ENCODE results near the gene HS3ST1.

HS3ST1 gene

GRCh38 chr4:11471618-11472017 lies 42.9 kb upstream of the HS3ST1 start:
- no peak overlapping the region for H2AK5ac ChIP-seq (ENCODE audit: low read length)
- H3K14ac ChIP-seq (ENCODE audit: low read length), result no peak overlapping the region
- H3K36me3 ChIP-seq (ENCODE audit: control insufficient read depth in 1 of 2, insufficient read depth in 2 of 2, low read length in 2 of 2), result no peaks in the 10 kb centered on the region
- H2BK12ac ChIP-seq (ENCODE audit: low read length), result no peak overlapping the region
- no peak overlapping the region for H2BK120ac ChIP-seq (ENCODE audit: insufficient read depth, low read length, poor library complexity)
- H3K23ac ChIP-seq (ENCODE audit: low read length), result no peak overlapping the region
- H3K18ac ChIP-seq (ENCODE audit: low read length), result no peak overlapping the region
- no peak overlapping the region for H3K4me3 ChIP-seq (ENCODE audit: low read depth, low read length)
- DNase-seq, result peak in 1 of 2 donors; percentile 4
- H3K4me1 ChIP-seq (ENCODE audit: control insufficient read depth in 1 of 2, insufficient read depth in 2 of 2, low read length in 2 of 2), result peaks cover 2 to 6% of the 10 kb centered on the region in 2 experiments
- no peak overlapping the region for H2BK5ac ChIP-seq (ENCODE audit: low read depth, low read length, poor library complexity)
- H4K8ac ChIP-seq (ENCODE audit: low read depth, low read length), result no peak overlapping the region
- no peak overlapping the region for H3K4ac ChIP-seq (ENCODE audit: low read depth, low read length)
- H3K79me2 ChIP-seq (ENCODE audit: control insufficient read depth, insufficient read depth, low read length, poor library complexity), result no peaks in the 10 kb centered on the region
- no peaks in the 10 kb centered on the region for H3K79me1 ChIP-seq (ENCODE audit: low read length)
- H4K91ac ChIP-seq (ENCODE audit: low read depth, low read length), result no peak overlapping the region
- H4K12ac ChIP-seq (ENCODE audit: low read depth, low read length), result no peak overlapping the region
- H3K9me3 ChIP-seq (ENCODE audit: insufficient read depth, low read depth, low read length), result no peaks in the 10 kb centered on the region
- no CpG with 5 or more reads among the region's 4 CpGs for WGBS (ENCODE audit: extremely low coverage, insufficient coverage, insufficient read length)
- H3K27ac ChIP-seq (ENCODE audit: low read depth, low read length), result no peak overlapping the region
- no peaks in the 10 kb centered on the region for H3K27me3 ChIP-seq (ENCODE audit: insufficient read depth, low read length)
- H2AFZ ChIP-seq (ENCODE audit: insufficient read depth, low read length, poor library complexity), result no peak overlapping the region
- H3K9ac ChIP-seq (ENCODE audit: low read length), result peak overlapping the region; percentile 46
- no peak overlapping the region for H3K4me2 ChIP-seq (ENCODE audit: low read length)

- Histone ChIP-seq H3K4me3 (ENCODE audit: low read depth, low read length) (no peak overlapping the region), H3K27me3 (ENCODE audit: insufficient read depth, low read length) (no peaks in the 10 kb centered on the region), H3K79me2 (ENCODE audit: control insufficient read depth, insufficient read depth, low read length, poor library complexity) (no peaks in the 10 kb centered on the region), H3K9ac (ENCODE audit: low read length) (no peak overlapping the region), H3K4ac (ENCODE audit: low read depth, low read length) (no peak overlapping the region), H4K91ac (ENCODE audit: low read depth, low read length) (no peak overlapping the region), H3K23ac (ENCODE audit: low read length) (no peak overlapping the region), H3K4me1 (ENCODE audit: control insufficient read depth in 1 of 2, insufficient read depth in 2 of 2, low read length in 2 of 2) (peaks cover 2 to 6% of the 10 kb centered on the region in 2 experiments), H2AFZ (ENCODE audit: insufficient read depth, low read length, poor library complexity) (no peak overlapping the region), H2BK120ac (ENCODE audit: insufficient read depth, low read length, poor library complexity) (no peak overlapping the region), H4K12ac (ENCODE audit: low read depth, low read length) (no peak overlapping the region), H3K79me1 (ENCODE audit: low read length) (no peaks in the 10 kb centered on the region), H3K36me3 (ENCODE audit: control insufficient read depth in 1 of 2, insufficient read depth in 2 of 2, low read length in 2 of 2) (no peaks in the 10 kb centered on the region), H3K14ac (ENCODE audit: low read length) (no peak overlapping the region), H2AK5ac (ENCODE audit: low read length) (no peak overlapping the region), H3K27ac (ENCODE audit: low read depth, low read length) (no peak overlapping the region), H4K8ac (ENCODE audit: low read depth, low read length) (no peak overlapping the region), H2BK5ac (ENCODE audit: low read depth, low read length, poor library complexity) (no peak overlapping the region), H3K4me2 (ENCODE audit: low read length) (no peak overlapping the region), H3K18ac (ENCODE audit: low read length) (no peak overlapping the region), H3K9me3 (ENCODE audit: insufficient read depth, low read depth, low read length) (no peaks in the 10 kb centered on the region), H2BK12ac (ENCODE audit: low read length) (no peak overlapping the region)
- DNase-seq, result no peak
- WGBS (ENCODE audit: extremely low coverage, insufficient coverage, insufficient read length), result no CpG with 5 or more reads among the region's 3 CpGs
Observed at GRCh38 chr4:11471046-11471441, 42.4 kb upstream of the HS3ST1 start.

GRCh38 chr4:11470438-11471045 lies 41.8 kb upstream of the HS3ST1 start:
- no peak for DNase-seq
- Histone ChIP-seq H3K14ac (ENCODE audit: low read length) (no peak overlapping the region), H4K91ac (ENCODE audit: low read depth, low read length) (no peak overlapping the region), H2AFZ (ENCODE audit: insufficient read depth, low read length, poor library complexity) (no peak overlapping the region), H3K4me2 (ENCODE audit: low read length) (no peak overlapping the region), H4K8ac (ENCODE audit: low read depth, low read length) (no peak overlapping the region), H3K4ac (ENCODE audit: low read depth, low read length) (no peak overlapping the region), H3K18ac (ENCODE audit: low read length) (no peak overlapping the region), H3K27me3 (ENCODE audit: insufficient read depth, low read length) (no peaks in the 10 kb centered on the region), H3K23ac (ENCODE audit: low read length) (no peak overlapping the region), H3K9me3 (ENCODE audit: insufficient read depth, low read depth, low read length) (no peaks in the 10 kb centered on the region), H3K79me2 (ENCODE audit: control insufficient read depth, insufficient read depth, low read length, poor library complexity) (no peaks in the 10 kb centered on the region), H4K12ac (ENCODE audit: low read depth, low read length) (no peak overlapping the region), H3K27ac (ENCODE audit: low read depth, low read length) (no peak overlapping the region), H2AK5ac (ENCODE audit: low read length) (no peak overlapping the region), H3K9ac (ENCODE audit: low read length) (no peak overlapping the region), H3K4me1 (ENCODE audit: control insufficient read depth in 1 of 2, insufficient read depth in 2 of 2, low read length in 2 of 2) (peaks cover 2 to 6% of the 10 kb centered on the region in 2 experiments), H2BK12ac (ENCODE audit: low read length) (no peak overlapping the region), H2BK120ac (ENCODE audit: insufficient read depth, low read length, poor library complexity) (no peak overlapping the region), H2BK5ac (ENCODE audit: low read depth, low read length, poor library complexity) (no peak overlapping the region), H3K4me3 (ENCODE audit: low read depth, low read length) (no peak overlapping the region), H3K36me3 (ENCODE audit: control insufficient read depth in 1 of 2, insufficient read depth in 2 of 2, low read length in 2 of 2) (no peaks in the 10 kb centered on the region), H3K79me1 (ENCODE audit: low read length) (no peaks in the 10 kb centered on the region)
- no CpG with 5 or more reads among the region's 4 CpGs for WGBS (ENCODE audit: extremely low coverage, insufficient coverage, insufficient read length)

- no peaks in the 10 kb centered on the region for H3K79me1 ChIP-seq (ENCODE audit: low read length)
- no peak overlapping the region for H2AFZ ChIP-seq (ENCODE audit: insufficient read depth, low read length, poor library complexity)
- H3K79me2 ChIP-seq (ENCODE audit: control insufficient read depth, insufficient read depth, low read length, poor library complexity), result no peaks in the 10 kb centered on the region
- no peaks in the 10 kb centered on the region for H3K36me3 ChIP-seq (ENCODE audit: control insufficient read depth in 1 of 2, insufficient read depth in 2 of 2, low read length in 2 of 2)
- H4K8ac ChIP-seq (ENCODE audit: low read depth, low read length), result no peak overlapping the region
- H3K14ac ChIP-seq (ENCODE audit: low read length), result no peak overlapping the region
- H3K23ac ChIP-seq (ENCODE audit: low read length), result no peak overlapping the region
- H3K27ac ChIP-seq (ENCODE audit: low read depth, low read length), result no peak overlapping the region
- WGBS (ENCODE audit: extremely low coverage, insufficient coverage, insufficient read length), result no CpG with 5 or more reads among the region's 8 CpGs
- H2BK12ac ChIP-seq (ENCODE audit: low read length), result no peak overlapping the region
- no peak overlapping the region for H3K9ac ChIP-seq (ENCODE audit: low read length)
- no peak for DNase-seq
- no peak overlapping the region for H3K4ac ChIP-seq (ENCODE audit: low read depth, low read length)
- no peak overlapping the region for H3K18ac ChIP-seq (ENCODE audit: low read length)
- H2BK5ac ChIP-seq (ENCODE audit: low read depth, low read length, poor library complexity), result no peak overlapping the region
- H3K9me3 ChIP-seq (ENCODE audit: insufficient read depth, low read depth, low read length), result no peaks in the 10 kb centered on the region
- no peak overlapping the region for H3K4me2 ChIP-seq (ENCODE audit: low read length)
- no peak overlapping the region for H2BK120ac ChIP-seq (ENCODE audit: insufficient read depth, low read length, poor library complexity)
- no peaks in the 10 kb centered on the region for H3K27me3 ChIP-seq (ENCODE audit: insufficient read depth, low read length)
- H3K4me3 ChIP-seq (ENCODE audit: low read depth, low read length), result no peak overlapping the region
- no peak overlapping the region for H4K91ac ChIP-seq (ENCODE audit: low read depth, low read length)
- peaks cover 2 to 6% of the 10 kb centered on the region in 2 experiments for H3K4me1 ChIP-seq (ENCODE audit: control insufficient read depth in 1 of 2, insufficient read depth in 2 of 2, low read length in 2 of 2)
- H4K12ac ChIP-seq (ENCODE audit: low read depth, low read length), result no peak overlapping the region
- H2AK5ac ChIP-seq (ENCODE audit: low read length), result no peak overlapping the region
Observed at GRCh38 chr4:11469650-11470437, 41.1 kb upstream of the HS3ST1 start.
